Frontal cortex (tissue), 4 donors: ENCODE data around the gene CYP2S1. TPM values are rescaled to one million over a fixed set of nuclear protein-coding genes. Genes with fewer than 3 reads are reported as not detected.
"Not testable (repeated sequence)": the region's sequence is repeated elsewhere in the genome, so short reads cannot be mapped to it uniquely, and the experiment has no call there.

ENCODE experiments used
- DNase-seq, 2 donors: peaks; one replicate each; pipeline ENCODE4 v3.0.0; 2012; ENCODE audit warnings: low spot score in 2 of 2
- FAIRE-seq: peaks from 2 replicates; lab custom pipeline; 2012; peaks lifted over from hg19 to GRCh38; lab: Jason Lieb, UNC
- total RNA-seq: library from RNA; depleted of rRNA; stranded (reverse); fragments of >200 nt; gene quantifications from one replicate; pipeline ENCODE4 v1.2.3, GENCODE V29; 2014
- donor health status: control.
- donor health status: control.
- donor health status: control.

CYP2S1 gene
- total RNA-seq, 1 donor from 2014 or later: 0.41 TPM

- FAIRE-seq (no peak), DNase-seq (no peak)
These were observed 30.6 kb downstream of the CYP2S1 start for GRCh38 chr19:41223431-41224234.

- DNase-seq (no peak), FAIRE-seq (no peak)
These were observed 31.6 kb downstream of the CYP2S1 start for GRCh38 chr19:41224632-41225031.

GRCh38 chr19:41225238-41226052 is 32.4 kb downstream of the CYP2S1 start:
- DNase-seq: peak in 1 of 2 donors; percentile 54
- no peak for FAIRE-seq

- FAIRE-seq: no peak
These were observed 33.2 kb downstream of the CYP2S1 start for GRCh38 chr19:41226053-41226873.

GRCh38 chr19:41226874-41227390 is 33.9 kb downstream of the CYP2S1 start:
- no peak for FAIRE-seq
- DNase-seq: no peak

More at GRCh38 chr19:41226053-41226873, 33.2 kb downstream of the CYP2S1 start:
- peak; percentile 62 to 71 for DNase-seq

- FAIRE-seq (no peak), DNase-seq (no peak)
These were observed 35.5 kb downstream of the CYP2S1 start for GRCh38 chr19:41228486-41228885.

- FAIRE-seq, DNase-seq: not testable (repeated sequence)
These were observed 36.3 kb downstream of the CYP2S1 start for GRCh38 chr19:41229338-41229737.

GRCh38 chr19:41230067-41230857 is 37.2 kb downstream of the CYP2S1 start:
- DNase-seq: no peak
- no peak for FAIRE-seq

GRCh38 chr19:41232686-41233085 is 39.7 kb downstream of the CYP2S1 start:
- FAIRE-seq: no peak
- no peak for DNase-seq

- DNase-seq: no peak
- no peak for FAIRE-seq
These were observed 40.8 kb downstream of the CYP2S1 start for GRCh38 chr19:41233748-41234240.

GRCh38 chr19:41234512-41235168 is 41.6 kb downstream of the CYP2S1 start:
- FAIRE-seq: no peak
- DNase-seq: no peak

- no peak for FAIRE-seq
- DNase-seq: no peak
These were observed 42.5 kb downstream of the CYP2S1 start for GRCh38 chr19:41235480-41235879.

- FAIRE-seq (no peak), DNase-seq (no peak)
These were observed 45.2 kb downstream of the CYP2S1 start for GRCh38 chr19:41238244-41238643.

GRCh38 chr19:41239363-41239762 is 46.3 kb downstream of the CYP2S1 start:
- DNase-seq: no peak
- no peak for FAIRE-seq

- FAIRE-seq (no peak), DNase-seq (no peak)
These were observed 47.0 kb downstream of the CYP2S1 start for GRCh38 chr19:41239961-41240574.

- FAIRE-seq (no peak), DNase-seq (no peak)
These were observed 48.8 kb downstream of the CYP2S1 start for GRCh38 chr19:41241859-41242258.

GRCh38 chr19:41244117-41244516 is 51.1 kb downstream of the CYP2S1 start:
- no peak for FAIRE-seq

GRCh38 chr19:41245843-41246242 is 52.8 kb downstream of the CYP2S1 start:
- no peak for DNase-seq
- no peak for FAIRE-seq

More at GRCh38 chr19:41244117-41244516, 51.1 kb downstream of the CYP2S1 start:
- DNase-seq: no peak
